Lower leg skin (tissue), 4 donors: Measurements from ENCODE around the gene CAPN2. TPM values are rescaled to one million over a fixed set of nuclear protein-coding genes. Genes with fewer than 3 reads are reported as not detected.

Source experiments
- DNase-seq, 2 donors: peaks; one replicate each; pipeline ENCODE4 v3.0.0-alpha.2; 2019; ENCODE audit warnings: low spot score in 2 of 2
- H3K4me3 ChIP-seq: fragments of 200-600 bp; sonication (generic); 2 replicates; pipeline ENCODE4 v1.5.1; 2017; ENCODE audit warnings: mild to moderate bottlenecking, low read depth; ENCODE audit not compliant: poor library complexity, severe bottlenecking
- POLR2A ChIP-seq, 2 donors: fragments of 450-650 bp; IDR thresholded peaks; one replicate each; pipeline ENCODE4 v1.6.1; 2016 to 2017; ENCODE audit warnings: antibody characterized with exemption in 2 of 2, mild to moderate bottlenecking in 1 of 2, moderate library complexity in 1 of 2
- WGBS, 2 donors: methylation state at CpG; one replicate each; pipeline ENCODE4 v1.1.5; 2018; 5-methylcytosine and 5-hydroxymethylcytosine counted together
- intact Hi-C: fragments of 100-400 bp; cut with DNase I; formaldehyde crosslinking; loops from one replicate; pipeline ENCODE4 v1.15.0; 2023; ENCODE audit warnings: low total_unique reads
- total RNA-seq, 4 donors: library from RNA; depleted of rRNA; stranded (reverse); fragments of >200 nt; gene quantifications; one replicate each; pipeline ENCODE4 v1.1.0, GENCODE V29; 2016
- TF ChIP-seq, protein P1 (sequence below), 3 donors: fragments of 450-650 bp; IDR thresholded peaks; one replicate each; pipeline ENCODE4 v1.5.1; 2016; ENCODE audit warnings: antibody characterized with exemption in 3 of 3, mild to moderate bottlenecking in 3 of 3, moderate library complexity in 2 of 3

CAPN2 gene
- total RNA-seq, 4 donors from 2014 or later = 33.7 to 73.3 (median 47.2) TPM

DNA sequence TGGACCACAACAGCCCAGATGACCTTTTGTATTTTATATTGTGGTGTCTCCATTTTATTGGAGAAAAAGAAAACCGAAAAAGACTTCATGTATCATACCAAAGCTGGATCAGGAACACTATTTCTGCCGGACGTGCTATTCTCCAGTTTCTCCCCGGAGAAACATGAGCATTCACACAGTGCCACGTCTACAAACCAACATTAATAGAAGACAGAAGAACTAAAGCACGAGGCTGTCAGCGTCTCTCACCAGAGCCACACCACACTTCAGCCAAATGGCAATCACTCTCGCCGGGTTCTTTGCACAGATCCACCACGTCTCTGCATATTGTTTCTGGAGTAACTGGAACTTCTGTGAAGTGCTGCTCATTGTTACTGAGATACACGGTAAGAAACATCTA is 108.6 kb downstream of the CAPN2 start:
- intact Hi-C loops = no loop called here
- DNase-seq = no peak
- TF ChIP-seq POLR2A (IDR thresholded peaks at IDR 0.05) = no peak
- TF ChIP-seq, protein P1, sequence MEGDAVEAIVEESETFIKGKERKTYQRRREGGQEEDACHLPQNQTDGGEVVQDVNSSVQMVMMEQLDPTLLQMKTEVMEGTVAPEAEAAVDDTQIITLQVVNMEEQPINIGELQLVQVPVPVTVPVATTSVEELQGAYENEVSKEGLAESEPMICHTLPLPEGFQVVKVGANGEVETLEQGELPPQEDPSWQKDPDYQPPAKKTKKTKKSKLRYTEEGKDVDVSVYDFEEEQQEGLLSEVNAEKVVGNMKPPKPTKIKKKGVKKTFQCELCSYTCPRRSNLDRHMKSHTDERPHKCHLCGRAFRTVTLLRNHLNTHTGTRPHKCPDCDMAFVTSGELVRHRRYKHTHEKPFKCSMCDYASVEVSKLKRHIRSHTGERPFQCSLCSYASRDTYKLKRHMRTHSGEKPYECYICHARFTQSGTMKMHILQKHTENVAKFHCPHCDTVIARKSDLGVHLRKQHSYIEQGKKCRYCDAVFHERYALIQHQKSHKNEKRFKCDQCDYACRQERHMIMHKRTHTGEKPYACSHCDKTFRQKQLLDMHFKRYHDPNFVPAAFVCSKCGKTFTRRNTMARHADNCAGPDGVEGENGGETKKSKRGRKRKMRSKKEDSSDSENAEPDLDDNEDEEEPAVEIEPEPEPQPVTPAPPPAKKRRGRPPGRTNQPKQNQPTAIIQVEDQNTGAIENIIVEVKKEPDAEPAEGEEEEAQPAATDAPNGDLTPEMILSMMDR (IDR thresholded peaks at IDR 0.05) = no peak
- H3K4me3 ChIP-seq = no peak overlapping the region
- WGBS, 2 donors = 83 to 85% methylated on average over 11 of the region's 11 CpGs

DNA sequence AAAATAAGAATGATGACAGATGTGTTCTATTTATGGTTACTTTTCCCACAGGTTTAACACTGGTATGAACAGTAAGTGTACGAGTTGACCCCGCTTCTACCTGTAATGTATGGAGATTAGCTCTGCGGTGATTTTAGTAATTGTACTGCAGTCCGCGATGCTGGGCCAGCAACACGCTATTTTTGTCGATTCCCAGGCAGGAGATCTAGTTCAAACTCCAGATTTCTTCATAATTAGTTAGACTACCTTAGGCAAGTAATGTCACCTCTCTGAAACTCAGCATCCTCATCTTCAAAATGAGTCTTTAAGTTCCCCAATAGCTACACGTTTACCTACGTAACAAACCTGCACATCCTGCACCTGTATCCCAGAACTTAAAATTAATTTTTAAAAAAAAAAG is 111.9 kb downstream of the CAPN2 start:
- TF ChIP-seq, protein P1 (IDR thresholded peaks at IDR 0.05) = no peak
- no peak for TF ChIP-seq POLR2A (IDR thresholded peaks at IDR 0.05)
- DNase-seq = no peak
- WGBS, 2 donors = 93 to 97% methylated on average over 9 of the region's 9 CpGs
- no peak overlapping the region for H3K4me3 ChIP-seq
- intact Hi-C loops = no loop called here

DNA sequence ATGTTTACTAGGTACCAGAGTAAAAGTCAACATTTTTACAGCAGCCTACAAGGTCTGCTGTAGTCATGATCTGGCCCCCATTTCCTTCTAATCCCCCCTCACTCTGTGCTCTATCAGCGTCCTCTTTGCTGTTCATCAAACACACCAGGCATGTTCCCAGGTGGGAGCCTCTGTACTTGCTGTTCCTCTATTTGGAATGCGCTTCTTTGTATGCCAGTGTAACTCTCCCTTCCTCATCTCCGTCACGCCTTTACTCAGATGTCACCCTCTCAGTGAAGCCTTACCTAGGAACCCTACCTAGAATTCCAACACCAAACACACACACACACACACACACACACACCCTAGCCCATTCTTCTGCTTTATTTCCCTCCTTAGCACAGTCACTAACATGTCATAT is 112.4 kb downstream of the CAPN2 start:
- no peak overlapping the region for H3K4me3 ChIP-seq
- DNase-seq = no peak
- TF ChIP-seq, protein P1 (IDR thresholded peaks at IDR 0.05) = no peak
- no peak for TF ChIP-seq POLR2A (IDR thresholded peaks at IDR 0.05)
- 96 to 97% methylated on average over 4 of the region's 4 CpGs for WGBS, 2 donors
- intact Hi-C loops = no loop called here

Other genes starting within 250 kb of the CAPN2 start
- 1 to 10 TPM in 1 of 4 donors, under 1 TPM in 3; 0.27 to 2.4 (median 0.34) TPM for gene CAPN8, start 46.8 kb upstream of the CAPN2 start, total RNA-seq
- gene TP53BP2, start 133.4 kb downstream of the CAPN2 start, total RNA-seq = 10 to 100 TPM; 32.2 to 49.9 (median 36.6) TPM